ENCODE measurements around the gene KCNT1.

KCNT1 gene

GRCh38 chr9:135805422-135806022, 103.5 kb downstream of the KCNT1 start:
- Histone ChIP-seq H3K36me3 (ENCODE audit: control insufficient read depth in 1 of 2, insufficient read depth in 2 of 2, low read length in 2 of 2) (peaks cover 4 to 16% of the 10 kb centered on the region in 2 donors), H3K9me3 (ENCODE audit: control insufficient read depth in 1 of 2, low read length in 2 of 2) (no peaks in the 10 kb centered on the region), H3K4me1 (ENCODE audit: control insufficient read depth in 1 of 2, insufficient read depth in 2 of 2, low read length in 2 of 2) (peaks cover 0 to 4% of the 10 kb centered on the region in 2 donors), H3K9ac (ENCODE audit: low read depth in 1 of 2, low read length in 2 of 2) (no peak overlapping the region), H3K27me3 (ENCODE audit: control insufficient read depth in 1 of 2, insufficient read depth in 2 of 2, low read length in 2 of 2) (no peaks in the 10 kb centered on the region), H3K4me3 (ENCODE audit: low read depth in 1 of 2, low read length in 2 of 2) (no peak overlapping the region), H3K27ac (ENCODE audit: low read depth, low read length) (no peak overlapping the region)

GRCh38 chr9:135809166-135809565, 107.2 kb downstream of the KCNT1 start:
- Histone ChIP-seq H3K4me1 (ENCODE audit: control insufficient read depth in 1 of 2, insufficient read depth in 2 of 2, low read length in 2 of 2) (peaks cover 0 to 4% of the 10 kb centered on the region in 2 donors), H3K27me3 (ENCODE audit: control insufficient read depth in 1 of 2, insufficient read depth in 2 of 2, low read length in 2 of 2) (no peaks in the 10 kb centered on the region), H3K4me3 (ENCODE audit: low read depth in 1 of 2, low read length in 2 of 2) (no peak overlapping the region), H3K9ac (ENCODE audit: low read depth in 1 of 2, low read length in 2 of 2) (no peak overlapping the region), H3K9me3 (ENCODE audit: control insufficient read depth in 1 of 2, low read length in 2 of 2) (no peaks in the 10 kb centered on the region), H3K27ac (ENCODE audit: low read depth, low read length) (no peak overlapping the region), H3K36me3 (ENCODE audit: control insufficient read depth in 1 of 2, insufficient read depth in 2 of 2, low read length in 2 of 2) (peaks cover 25 to 37% of the 10 kb centered on the region in 2 donors)

- H3K36me3 ChIP-seq (ENCODE audit: control insufficient read depth in 1 of 2, insufficient read depth in 2 of 2, low read length in 2 of 2): peaks cover 25 to 50% of the 10 kb centered on the region in 2 donors
- H3K4me1 ChIP-seq (ENCODE audit: control insufficient read depth in 1 of 2, insufficient read depth in 2 of 2, low read length in 2 of 2): no peaks in the 10 kb centered on the region
- no peaks in the 10 kb centered on the region for H3K27me3 ChIP-seq (ENCODE audit: control insufficient read depth in 1 of 2, insufficient read depth in 2 of 2, low read length in 2 of 2)
- no peak overlapping the region for H3K27ac ChIP-seq (ENCODE audit: low read depth, low read length)
- no peak overlapping the region for H3K4me3 ChIP-seq (ENCODE audit: low read depth in 1 of 2, low read length in 2 of 2)
- no peaks in the 10 kb centered on the region for H3K9me3 ChIP-seq (ENCODE audit: control insufficient read depth in 1 of 2, low read length in 2 of 2)
- no peak overlapping the region for H3K9ac ChIP-seq (ENCODE audit: low read depth in 1 of 2, low read length in 2 of 2)
Measured at GRCh38 chr9:135810806-135811575, 109.0 kb downstream of the KCNT1 start.

GRCh38 chr9:135811801-135812200, 109.8 kb downstream of the KCNT1 start:
- peaks cover 25 to 59% of the 10 kb centered on the region in 2 donors for H3K36me3 ChIP-seq (ENCODE audit: control insufficient read depth in 1 of 2, insufficient read depth in 2 of 2, low read length in 2 of 2)
- no peak overlapping the region for H3K9ac ChIP-seq (ENCODE audit: low read depth in 1 of 2, low read length in 2 of 2)
- no peaks in the 10 kb centered on the region for H3K9me3 ChIP-seq (ENCODE audit: control insufficient read depth in 1 of 2, low read length in 2 of 2)
- no peaks in the 10 kb centered on the region for H3K27me3 ChIP-seq (ENCODE audit: control insufficient read depth in 1 of 2, insufficient read depth in 2 of 2, low read length in 2 of 2)
- H3K4me3 ChIP-seq (ENCODE audit: low read depth in 1 of 2, low read length in 2 of 2): no peak overlapping the region
- H3K27ac ChIP-seq (ENCODE audit: low read depth, low read length): no peak overlapping the region
- H3K4me1 ChIP-seq (ENCODE audit: control insufficient read depth in 1 of 2, insufficient read depth in 2 of 2, low read length in 2 of 2): no peaks in the 10 kb centered on the region

- Histone ChIP-seq H3K27me3 (ENCODE audit: control insufficient read depth in 1 of 2, insufficient read depth in 2 of 2, low read length in 2 of 2) (no peaks in the 10 kb centered on the region), H3K9me3 (ENCODE audit: control insufficient read depth in 1 of 2, low read length in 2 of 2) (no peaks in the 10 kb centered on the region), H3K27ac (ENCODE audit: low read depth, low read length) (no peak overlapping the region), H3K4me3 (ENCODE audit: low read depth in 1 of 2, low read length in 2 of 2) (no peak overlapping the region), H3K36me3 (ENCODE audit: control insufficient read depth in 1 of 2, insufficient read depth in 2 of 2, low read length in 2 of 2) (peaks cover 34 to 69% of the 10 kb centered on the region in 2 donors), H3K9ac (ENCODE audit: low read depth in 1 of 2, low read length in 2 of 2) (no peak overlapping the region), H3K4me1 (ENCODE audit: control insufficient read depth in 1 of 2, insufficient read depth in 2 of 2, low read length in 2 of 2) (no peaks in the 10 kb centered on the region)
Measured at GRCh38 chr9:135812961-135813360, 111.0 kb downstream of the KCNT1 start.

GRCh38 chr9:135813671-135814290, 111.8 kb downstream of the KCNT1 start:
- Histone ChIP-seq H3K27me3 (ENCODE audit: control insufficient read depth in 1 of 2, insufficient read depth in 2 of 2, low read length in 2 of 2) (no peaks in the 10 kb centered on the region), H3K9ac (ENCODE audit: low read depth in 1 of 2, low read length in 2 of 2) (no peak overlapping the region), H3K27ac (ENCODE audit: low read depth, low read length) (no peak overlapping the region), H3K4me3 (ENCODE audit: low read depth in 1 of 2, low read length in 2 of 2) (no peak overlapping the region), H3K4me1 (ENCODE audit: control insufficient read depth in 1 of 2, insufficient read depth in 2 of 2, low read length in 2 of 2) (no peaks in the 10 kb centered on the region), H3K36me3 (ENCODE audit: control insufficient read depth in 1 of 2, insufficient read depth in 2 of 2, low read length in 2 of 2) (peaks cover 36 to 77% of the 10 kb centered on the region in 2 donors), H3K9me3 (ENCODE audit: control insufficient read depth in 1 of 2, low read length in 2 of 2) (no peaks in the 10 kb centered on the region)

GRCh38 chr9:135814421-135815095, 112.6 kb downstream of the KCNT1 start:
- H3K9ac ChIP-seq (ENCODE audit: low read depth in 1 of 2, low read length in 2 of 2): no peak overlapping the region
- H3K4me1 ChIP-seq (ENCODE audit: control insufficient read depth in 1 of 2, insufficient read depth in 2 of 2, low read length in 2 of 2): no peaks in the 10 kb centered on the region
- H3K27me3 ChIP-seq (ENCODE audit: control insufficient read depth in 1 of 2, insufficient read depth in 2 of 2, low read length in 2 of 2): no peaks in the 10 kb centered on the region
- H3K27ac ChIP-seq (ENCODE audit: low read depth, low read length): no peak overlapping the region
- H3K9me3 ChIP-seq (ENCODE audit: control insufficient read depth in 1 of 2, low read length in 2 of 2): no peaks in the 10 kb centered on the region
- H3K4me3 ChIP-seq (ENCODE audit: low read depth in 1 of 2, low read length in 2 of 2): no peak overlapping the region
- H3K36me3 ChIP-seq (ENCODE audit: control insufficient read depth in 1 of 2, insufficient read depth in 2 of 2, low read length in 2 of 2): peaks cover 36 to 75% of the 10 kb centered on the region in 2 donors

- Histone ChIP-seq H3K9me3 (ENCODE audit: control insufficient read depth in 1 of 2, low read length in 2 of 2) (no peaks in the 10 kb centered on the region), H3K4me3 (ENCODE audit: low read depth in 1 of 2, low read length in 2 of 2) (no peak overlapping the region), H3K4me1 (ENCODE audit: control insufficient read depth in 1 of 2, insufficient read depth in 2 of 2, low read length in 2 of 2) (no peaks in the 10 kb centered on the region), H3K9ac (ENCODE audit: low read depth in 1 of 2, low read length in 2 of 2) (no peak overlapping the region), H3K27me3 (ENCODE audit: control insufficient read depth in 1 of 2, insufficient read depth in 2 of 2, low read length in 2 of 2) (no peaks in the 10 kb centered on the region), H3K27ac (ENCODE audit: low read depth, low read length) (no peak overlapping the region), H3K36me3 (ENCODE audit: control insufficient read depth in 1 of 2, insufficient read depth in 2 of 2, low read length in 2 of 2) (peaks cover 41 to 73% of the 10 kb centered on the region in 2 donors)
Measured at GRCh38 chr9:135815413-135815812, 113.4 kb downstream of the KCNT1 start.

- no peak overlapping the region for H3K4me3 ChIP-seq (ENCODE audit: low read depth in 1 of 2, low read length in 2 of 2)
- no peaks in the 10 kb centered on the region for H3K9me3 ChIP-seq (ENCODE audit: control insufficient read depth in 1 of 2, low read length in 2 of 2)
- H3K27ac ChIP-seq (ENCODE audit: low read depth, low read length): no peak overlapping the region
- no peaks in the 10 kb centered on the region for H3K4me1 ChIP-seq (ENCODE audit: control insufficient read depth in 1 of 2, insufficient read depth in 2 of 2, low read length in 2 of 2)
- H3K27me3 ChIP-seq (ENCODE audit: control insufficient read depth in 1 of 2, insufficient read depth in 2 of 2, low read length in 2 of 2): no peaks in the 10 kb centered on the region
- no peak overlapping the region for H3K9ac ChIP-seq (ENCODE audit: low read depth in 1 of 2, low read length in 2 of 2)
- H3K36me3 ChIP-seq (ENCODE audit: control insufficient read depth in 1 of 2, insufficient read depth in 2 of 2, low read length in 2 of 2): peaks cover 36 to 73% of the 10 kb centered on the region in 2 donors
Measured at GRCh38 chr9:135815830-135816650, 114.1 kb downstream of the KCNT1 start.

Measured in duodenal mucosa (tissue), 2 donors.